H9 (cell line): Measurements from ENCODE around the gene PKMYT1. TPM values are rescaled to one million over a fixed set of nuclear protein-coding genes. Genes with fewer than 3 reads are reported as not detected.

ENCODE experiments used
- DNase-seq: peaks from one replicate; pipeline ENCODE4 v3.0.0-alpha.2; 2017
- H2AFZ ChIP-seq: one replicate; pipeline ENCODE4 v1.6.1; 2013; ENCODE audit warnings: mild to moderate bottlenecking, low read length, control low read depth, moderate library complexity
- H2AK5ac ChIP-seq: 2 replicates; pipeline ENCODE4 v1.6.1; 2013; ENCODE audit warnings: low read length, control low read depth, mixed read lengths; ENCODE audit not compliant: insufficient read length
- H2BK120ac ChIP-seq: one replicate; pipeline ENCODE4 v1.6.1; 2013; ENCODE audit warnings: low read depth, mild to moderate bottlenecking, low read length, control low read depth, inconsistent platforms; ENCODE audit not compliant: poor library complexity, severe bottlenecking
- H2BK12ac ChIP-seq: 2 replicates; pipeline ENCODE4 v1.6.1; 2013; ENCODE audit warnings: low read length, control low read depth, mixed read lengths, low read depth; ENCODE audit not compliant: insufficient read length
- H2BK15ac ChIP-seq: 2 replicates; pipeline ENCODE4 v1.6.1; 2013; ENCODE audit warnings: low read depth, low read length, control low read depth
- H2BK20ac ChIP-seq: one replicate; pipeline ENCODE4 v1.6.1; 2013; ENCODE audit warnings: low read depth, mild to moderate bottlenecking, low read length, control low read depth, inconsistent platforms; ENCODE audit not compliant: poor library complexity, severe bottlenecking
- H2BK5ac ChIP-seq: 2 replicates; pipeline ENCODE4 v1.6.1; 2013; ENCODE audit warnings: low read length, control low read depth, mixed read lengths; ENCODE audit not compliant: insufficient read length
- H3K14ac ChIP-seq: 2 replicates; pipeline ENCODE4 v1.6.1; 2013; ENCODE audit warnings: low read length, control low read depth; ENCODE audit not compliant: insufficient read depth
- H3K18ac ChIP-seq: 2 replicates; pipeline ENCODE4 v1.6.1; 2013; ENCODE audit warnings: low read depth, mild to moderate bottlenecking, mixed read lengths, low read length, control low read depth; ENCODE audit not compliant: insufficient read length
- H3K23ac ChIP-seq: 2 replicates; pipeline ENCODE4 v1.6.1; 2013; ENCODE audit warnings: low read length, control low read depth, mixed read lengths, low read depth; ENCODE audit not compliant: insufficient read length
- H3K23me2 ChIP-seq: 2 replicates; pipeline ENCODE4 v1.6.1; 2013; ENCODE audit warnings: low read depth, mild to moderate bottlenecking, mixed read lengths, low read length, control low read depth; ENCODE audit not compliant: insufficient read length, poor library complexity, severe bottlenecking
- H3K27ac ChIP-seq: 2 replicates; pipeline ENCODE4 v1.5.1; 2013; ENCODE audit warnings: low read length, control low read depth, mixed read lengths, low read depth; ENCODE audit not compliant: insufficient read length
- H3K27me3 ChIP-seq: 2 replicates; pipeline ENCODE4 v1.6.1; 2013; ENCODE audit warnings: low read length, control low read depth, inconsistent platforms; ENCODE audit not compliant: insufficient read depth
- H3K4ac ChIP-seq: 2 replicates; pipeline ENCODE4 v1.6.1; 2013; ENCODE audit warnings: low read depth, mild to moderate bottlenecking, control low read depth, inconsistent platforms, low read length, moderate library complexity
- H3K4me1 ChIP-seq: 2 replicates; pipeline ENCODE4 v1.6.1; 2013; ENCODE audit warnings: low read length, control low read depth, inconsistent platforms; ENCODE audit not compliant: insufficient read depth
- H3K4me2 ChIP-seq: 2 replicates; pipeline ENCODE4 v1.6.1; 2013; ENCODE audit warnings: low read length, control low read depth, mixed read lengths; ENCODE audit not compliant: insufficient read length, insufficient read depth
- H3K56ac ChIP-seq: 2 replicates; pipeline ENCODE4 v1.6.1; 2013; ENCODE audit warnings: low read depth, mild to moderate bottlenecking, mixed read lengths, low read length, control low read depth; ENCODE audit not compliant: insufficient read length
- H3K79me1 ChIP-seq: 2 replicates; pipeline ENCODE4 v1.6.1; 2013; ENCODE audit warnings: low read depth, mild to moderate bottlenecking, moderate library complexity, low read length, control low read depth, inconsistent platforms; ENCODE audit not compliant: insufficient read depth, poor library complexity, severe bottlenecking
- H3K79me2 ChIP-seq: 2 replicates; pipeline ENCODE4 v1.6.1; 2013; ENCODE audit warnings: low read length, control low read depth, inconsistent platforms; ENCODE audit not compliant: insufficient read depth
- H3K9ac ChIP-seq: 2 replicates; pipeline ENCODE4 v1.6.1; 2013; ENCODE audit warnings: low read length, control low read depth, mixed read lengths; ENCODE audit not compliant: insufficient read length; ENCODE audit errors: extremely low read depth
- H3K9me3 ChIP-seq: one replicate; pipeline ENCODE4 v1.6.1; 2013; ENCODE audit warnings: low read depth, low read length, inconsistent platforms; ENCODE audit not compliant: control insufficient read depth
- H3T11ph ChIP-seq: one replicate; pipeline ENCODE4 v1.6.1; 2013; ENCODE audit warnings: mild to moderate bottlenecking, low read length, control low read depth, inconsistent platforms
- H4K20me1 ChIP-seq: one replicate; pipeline ENCODE4 v1.6.1; 2013; ENCODE audit not compliant: control insufficient read depth, insufficient read length, insufficient read depth
- H4K5ac ChIP-seq: 2 replicates; pipeline ENCODE4 v1.6.1; 2013; ENCODE audit warnings: low read depth, mild to moderate bottlenecking, mixed read lengths, low read length, control low read depth; ENCODE audit not compliant: insufficient read length
- H4K8ac ChIP-seq: replicated peaks from 2 replicates; pipeline ENCODE4 v1.6.1; 2013; ENCODE audit warnings: low read length, control low read depth, mixed read lengths, low read depth; ENCODE audit not compliant: insufficient read length
- H4K91ac ChIP-seq: 2 replicates; pipeline ENCODE4 v1.6.1; 2013; ENCODE audit warnings: low read depth, mild to moderate bottlenecking, moderate library complexity, mixed read lengths, low read length, control low read depth; ENCODE audit not compliant: insufficient read length
- H3K27ac Mint-ChIP-seq, 3 experiments: 2 replicates in 2 of 3; 3 replicates in 1 of 3; pipeline ENCODE4 v1.8.0; 2020 to 2021; ENCODE audit warnings: mixed read lengths in 3 of 3, mild to moderate bottlenecking in 1 of 3, moderate library complexity in 1 of 3
- H3K27me3 Mint-ChIP-seq: 2 replicates; pipeline ENCODE4 v1.8.0; 2021; ENCODE audit warnings: low read depth, mild to moderate bottlenecking, moderate library complexity, mixed read lengths
- H3K36me3 Mint-ChIP-seq, 3 experiments: 2 replicates in 2 of 3; 3 replicates in 1 of 3; pipeline ENCODE4 v1.8.0; 2020 to 2021; ENCODE audit warnings: low read depth in 3 of 3, mixed read lengths in 3 of 3; ENCODE audit not compliant: insufficient read depth in 1 of 3
- H3K4me1 Mint-ChIP-seq, 2 experiments: 2 replicates each; pipeline ENCODE4 v1.8.0; 2020; ENCODE audit warnings: mixed read lengths in 2 of 2
- H3K4me3 Mint-ChIP-seq, 2 experiments: 2 replicates in 1 of 2; 3 replicates in 1 of 2; pipeline ENCODE4 v1.8.0; 2020 to 2021; ENCODE audit warnings: mild to moderate bottlenecking in 2 of 2, mixed read lengths in 2 of 2, moderate library complexity in 1 of 2
- H3K9me3 Mint-ChIP-seq, 2 experiments: 2 replicates in 1 of 2; 3 replicates in 1 of 2; pipeline ENCODE4 v1.8.0; 2020; ENCODE audit warnings: mild to moderate bottlenecking in 2 of 2, mixed read lengths in 2 of 2, moderate library complexity in 1 of 2
- WGBS: extraction: QIAGEN DNeasy Blood & Tissue Kit; methylation state at CpG from one replicate; pipeline ENCODE4 v1.1.7; 2013; ENCODE audit warnings: missing lambda C conversion rate, low lambda C conversion rate, mixed read lengths; ENCODE audit not compliant: insufficient read length; ENCODE audit errors: extremely low coverage; 5-methylcytosine and 5-hydroxymethylcytosine counted together
- total RNA-seq: library from RNA; stranded (reverse); gene quantifications from 2 replicates; pipeline ENCODE4 v1.2.1, GENCODE V29; 2021
- TF ChIP-seq, protein P1 (sequence below): fragments of 200-600 bp; sonication (generic); conservative IDR thresholded peaks from 3 replicates; pipeline ENCODE4 v1.8.0; 2021; ENCODE audit warnings: antibody characterized with exemption, mild to moderate bottlenecking

PKMYT1 gene
- total RNA-seq, 1 experiment from 2014 or later: 114 TPM

DNA sequence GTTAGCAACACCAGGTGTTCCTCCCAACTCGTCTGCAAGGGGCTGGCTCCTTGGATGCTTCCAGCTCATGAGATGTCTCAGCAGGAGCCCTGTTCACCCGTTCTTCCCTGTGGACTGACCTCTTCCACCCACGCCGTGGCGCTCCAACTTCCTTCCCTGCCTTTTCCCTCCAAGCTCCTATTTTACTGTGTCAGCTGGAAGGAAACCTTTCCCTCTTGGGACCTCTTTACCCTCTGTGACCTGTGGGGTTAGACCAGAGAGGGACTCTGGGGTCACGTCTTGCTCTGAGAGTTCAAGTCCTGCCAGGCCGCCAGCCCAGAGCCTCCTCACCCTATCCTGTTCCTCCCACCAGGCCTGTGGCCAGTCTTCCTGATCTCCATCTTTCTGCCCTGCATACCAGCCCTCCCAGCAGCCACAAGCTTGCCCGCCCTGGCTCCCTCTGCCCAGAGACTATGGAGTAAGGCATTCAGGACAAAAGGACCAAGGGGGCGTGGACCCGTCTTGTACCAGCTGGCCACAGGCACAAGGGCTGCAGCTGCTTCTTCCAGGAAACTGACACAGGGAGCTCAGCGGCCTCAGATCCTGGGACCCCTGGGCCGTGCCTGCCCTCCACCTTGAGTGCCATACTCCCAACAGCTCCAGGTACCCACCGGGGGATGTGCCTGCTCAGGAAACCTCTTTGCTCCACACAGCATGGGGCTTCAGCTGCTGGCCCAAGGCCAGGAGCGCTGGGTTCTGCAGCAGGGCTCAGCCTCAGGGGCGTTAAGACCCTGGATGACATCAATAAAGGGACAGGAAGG, 8.1 kb downstream of the PKMYT1 start:
- Mint-ChIP-seq H3K36me3 (peaks cover 6 to 41% (median 32%) of the 10 kb centered on the region in 3 experiments; a peak in 6 of 7 replicates), H3K4me3 (peak overlapping the region in 1 of 2 experiments; percentile 21; a peak in 2 of 5 replicates), H3K27me3 (peaks cover 12% of the 10 kb centered on the region), H3K4me1 (peaks cover 18 to 21% of the 10 kb centered on the region in 2 experiments), H3K27ac (peak overlapping the region in 2 of 3 experiments; percentile 62 to 73; a peak in 3 of 7 replicates), H3K9me3 (no peaks in the 10 kb centered on the region)
- Histone ChIP-seq H2BK5ac (no peak overlapping the region), H2AFZ (no peak overlapping the region), H3K9me3 (no peaks in the 10 kb centered on the region), H4K5ac (no peak overlapping the region), H3K27me3 (no peaks in the 10 kb centered on the region), H3K14ac (no peak overlapping the region), H3K23ac (no peak overlapping the region), H2BK12ac (no peak overlapping the region), H3K79me1 (no peaks in the 10 kb centered on the region), H3K27ac (no peak overlapping the region), H4K8ac (no peak overlapping the region), H3K9ac (no peak overlapping the region), H2BK120ac (no peak overlapping the region), H3K4ac (no peak overlapping the region), H4K20me1 (peaks cover 3% of the 10 kb centered on the region), H2BK15ac (no peak overlapping the region), H4K91ac (no peak overlapping the region), H3K18ac (no peak overlapping the region), H2AK5ac (no peak overlapping the region), H3T11ph (no peak overlapping the region), H3K79me2 (no peaks in the 10 kb centered on the region), H2BK20ac (no peak overlapping the region), H3K56ac (no peak overlapping the region), H3K4me2 (no peak overlapping the region), H3K23me2 (peaks cover 6% of the 10 kb centered on the region), H3K4me1 (no peaks in the 10 kb centered on the region)
- no CpG with 5 or more reads among the region's 15 CpGs for WGBS
- TF ChIP-seq, protein P1, sequence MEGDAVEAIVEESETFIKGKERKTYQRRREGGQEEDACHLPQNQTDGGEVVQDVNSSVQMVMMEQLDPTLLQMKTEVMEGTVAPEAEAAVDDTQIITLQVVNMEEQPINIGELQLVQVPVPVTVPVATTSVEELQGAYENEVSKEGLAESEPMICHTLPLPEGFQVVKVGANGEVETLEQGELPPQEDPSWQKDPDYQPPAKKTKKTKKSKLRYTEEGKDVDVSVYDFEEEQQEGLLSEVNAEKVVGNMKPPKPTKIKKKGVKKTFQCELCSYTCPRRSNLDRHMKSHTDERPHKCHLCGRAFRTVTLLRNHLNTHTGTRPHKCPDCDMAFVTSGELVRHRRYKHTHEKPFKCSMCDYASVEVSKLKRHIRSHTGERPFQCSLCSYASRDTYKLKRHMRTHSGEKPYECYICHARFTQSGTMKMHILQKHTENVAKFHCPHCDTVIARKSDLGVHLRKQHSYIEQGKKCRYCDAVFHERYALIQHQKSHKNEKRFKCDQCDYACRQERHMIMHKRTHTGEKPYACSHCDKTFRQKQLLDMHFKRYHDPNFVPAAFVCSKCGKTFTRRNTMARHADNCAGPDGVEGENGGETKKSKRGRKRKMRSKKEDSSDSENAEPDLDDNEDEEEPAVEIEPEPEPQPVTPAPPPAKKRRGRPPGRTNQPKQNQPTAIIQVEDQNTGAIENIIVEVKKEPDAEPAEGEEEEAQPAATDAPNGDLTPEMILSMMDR: no peak
- DNase-seq: no peak
